Transverse colon (tissue), 4 donors: ENCODE data around the gene GALNT13.

Experiments used
- CTCF ChIP-seq, 5 experiments: fragments of 200-600 bp in 3 of 5; fragments of 450-650 bp in 2 of 5; sonication (generic) in 3 of 5; IDR thresholded peaks; 1 replicate in 2 of 5; 2 replicates in 3 of 5; pipeline ENCODE4 v1.5.1; 2016 to 2017; ENCODE audit warnings: antibody characterized with exemption in 5 of 5, inconsistent platforms in 3 of 5, mild to moderate bottlenecking in 2 of 5, moderate library complexity in 1 of 5
- EP300 ChIP-seq: sonication (generic); formaldehyde crosslinking; IDR thresholded peaks from one replicate; pipeline ENCODE4 v1.6.1; 2017; ENCODE audit warnings: antibody characterized with exemption, low read depth
- POLR2A ChIP-seq: fragments of 450-650 bp; IDR thresholded peaks from one replicate; pipeline ENCODE4 v1.6.1; 2016; ENCODE audit warnings: antibody characterized with exemption, mild to moderate bottlenecking, moderate library complexity
- POLR2AphosphoS5 ChIP-seq, 3 donors: sonication (generic); formaldehyde crosslinking; IDR thresholded peaks; one replicate each; pipeline ENCODE4 v1.6.1; 2016; ENCODE audit warnings: antibody characterized with exemption in 3 of 3

- TF ChIP-seq POLR2AphosphoS5 (IDR thresholded peaks at IDR 0.05) (no peak), CTCF (IDR thresholded peaks at IDR 0.05) (no peak), POLR2A (no peak), EP300 (no peak)
Measured at GRCh38 chr2:154289870-154290269, 418.1 kb downstream of the GALNT13 start.
